Fibroblast of skin of left biceps (primary cell): ENCODE results near the gene MYH10.
"Not testable (repeated sequence)": the region's sequence is repeated elsewhere in the genome, so short reads cannot be mapped to it uniquely, and the experiment has no call there.

Experiments used
- DNase-seq, 2 experiments: peaks; one replicate each; pipeline ENCODE4 v3.0.0-alpha.2; 2013; ENCODE audit warnings: low read depth in 2 of 2

The MYH10 gene

GRCh38 chr17:8630227-8630801 lies at the start of gene MYH10:
Gene MYH10, minus strand, starts transcription at chr17:8630725. Its CDS starts 7,479 bp downstream, at chr17:8623246.
- DNase-seq: no peak

DNA sequence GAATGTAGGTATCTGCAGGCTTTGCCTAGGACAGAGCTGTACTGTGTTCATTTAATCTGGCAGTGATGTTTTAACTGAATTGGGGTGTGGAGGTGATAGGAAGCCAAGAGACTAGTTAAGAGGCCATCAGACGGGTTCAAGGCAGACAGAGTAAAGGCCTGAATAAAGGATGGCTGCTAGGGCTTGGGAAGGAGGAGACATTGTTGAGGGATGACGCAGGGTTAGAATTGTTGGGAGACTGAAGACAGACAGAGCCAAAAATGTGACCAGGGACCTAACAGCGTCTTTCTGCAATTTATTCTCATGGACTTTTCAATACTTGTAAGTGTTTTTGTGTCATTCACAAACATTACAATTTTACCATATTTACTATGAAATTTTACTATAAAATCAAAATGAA lies 48.6 kb upstream of the MYH10 start:
- no peak for DNase-seq

DNA sequence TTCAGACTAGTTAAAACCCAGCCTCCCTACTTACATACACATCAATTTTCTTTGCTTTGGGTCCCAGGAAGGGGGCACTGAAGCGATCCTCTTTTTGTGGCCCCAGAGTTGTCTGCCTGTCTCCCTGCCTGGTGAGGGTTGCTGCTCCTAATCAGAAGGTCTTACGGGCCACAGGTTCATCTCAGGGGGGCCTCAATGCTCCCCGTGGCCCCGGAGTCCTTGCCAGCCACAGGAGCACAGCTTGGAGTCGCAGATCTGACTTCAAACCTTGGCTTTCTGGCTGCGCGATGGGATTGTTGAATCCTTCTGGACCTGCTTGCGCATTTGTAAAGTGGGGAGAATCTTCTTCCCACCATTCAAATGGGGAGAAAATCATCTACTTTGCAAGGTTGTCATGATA lies 44.8 kb upstream of the MYH10 start:
- no peak for DNase-seq

DNA sequence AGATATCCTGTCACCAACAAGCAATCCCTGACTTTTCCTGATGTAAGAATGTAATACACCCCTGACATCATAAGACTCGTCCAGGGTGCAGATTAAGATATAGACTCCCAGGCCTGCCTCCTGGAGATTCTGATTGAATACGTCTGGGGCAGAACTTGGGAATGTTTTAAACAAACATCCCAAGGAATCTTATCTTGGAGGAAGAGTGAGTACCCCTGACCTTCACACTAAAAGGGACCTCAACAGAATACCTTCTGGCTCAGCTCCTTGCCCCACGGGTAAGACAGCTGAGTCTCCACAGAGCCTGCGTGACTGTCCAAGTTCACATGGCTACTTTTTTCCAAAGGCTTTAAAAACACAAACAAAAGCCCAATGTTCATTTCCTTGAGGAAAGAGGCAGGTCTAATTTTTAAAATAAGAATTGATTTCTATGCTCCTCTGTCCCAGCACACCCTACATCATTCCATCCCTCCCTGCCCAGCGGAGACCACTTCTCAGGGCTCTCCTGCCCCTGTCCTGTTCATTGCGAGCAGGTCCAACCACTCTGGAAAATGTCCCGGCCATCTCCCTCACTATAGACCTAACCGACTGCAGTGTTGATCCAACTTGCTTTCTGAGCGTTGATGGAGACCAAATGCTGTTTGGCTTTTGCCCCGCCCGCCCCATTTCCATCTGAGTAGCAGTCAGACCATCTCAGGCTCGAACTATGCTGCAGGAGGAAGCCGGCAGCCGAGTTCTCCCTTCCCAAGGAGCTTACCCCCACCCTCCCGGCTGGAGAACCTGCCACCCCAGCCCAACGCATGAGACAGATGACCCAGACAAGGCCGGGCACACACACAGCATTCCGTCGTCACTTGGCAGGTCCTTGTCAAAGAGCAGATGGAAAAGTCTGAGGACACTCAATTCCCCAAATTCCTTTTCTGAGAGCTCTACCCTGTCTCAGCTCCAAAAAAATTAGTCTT lies 44.1 kb upstream of the MYH10 start:
- DNase-seq: no peak

- DNase-seq: peak in 1 of 2 experiments; percentile 65
Observed at GRCh38 chr17:8673612-8674011, 43.1 kb upstream of the MYH10 start.

DNA sequence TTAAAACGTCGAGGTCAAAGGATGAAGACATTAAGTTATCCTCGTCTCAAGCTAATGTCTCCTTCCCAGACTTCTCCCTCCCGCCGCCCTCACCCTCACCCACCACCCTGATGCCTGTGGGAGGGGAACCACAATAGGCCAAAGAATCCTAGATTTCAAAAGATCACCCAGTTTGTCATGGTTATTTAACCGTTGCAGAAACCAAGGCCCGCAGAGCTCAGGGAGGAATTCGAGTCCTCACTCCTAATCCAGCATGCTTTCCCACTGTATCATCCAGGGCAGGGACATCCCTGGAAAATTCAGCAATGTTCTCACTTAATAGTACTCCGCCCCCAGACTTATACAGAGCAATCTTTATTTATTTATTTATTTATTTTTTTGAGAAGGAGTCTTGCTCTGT lies 41.8 kb upstream of the MYH10 start:
- DNase-seq: no peak

DNA sequence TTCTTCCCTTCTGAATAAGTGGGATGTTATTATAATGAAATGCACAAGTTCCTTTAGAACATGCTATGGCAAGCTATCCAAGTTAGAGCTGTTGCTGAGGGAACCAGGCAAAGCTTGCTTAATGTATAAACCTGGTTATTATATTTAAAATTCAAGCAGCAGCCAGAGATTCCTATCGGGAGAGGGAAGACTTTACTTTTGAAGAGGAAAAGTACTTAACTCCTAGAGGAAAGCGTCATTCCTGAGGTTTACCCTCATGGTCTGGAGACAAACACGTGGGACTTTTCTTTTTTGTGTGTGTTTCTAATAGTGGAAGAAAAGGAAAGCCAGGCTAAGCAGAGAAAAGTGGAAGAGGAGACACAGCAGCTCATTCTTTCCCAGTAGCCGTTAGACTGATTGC lies 39.9 kb upstream of the MYH10 start:
- DNase-seq: no peak

DNA sequence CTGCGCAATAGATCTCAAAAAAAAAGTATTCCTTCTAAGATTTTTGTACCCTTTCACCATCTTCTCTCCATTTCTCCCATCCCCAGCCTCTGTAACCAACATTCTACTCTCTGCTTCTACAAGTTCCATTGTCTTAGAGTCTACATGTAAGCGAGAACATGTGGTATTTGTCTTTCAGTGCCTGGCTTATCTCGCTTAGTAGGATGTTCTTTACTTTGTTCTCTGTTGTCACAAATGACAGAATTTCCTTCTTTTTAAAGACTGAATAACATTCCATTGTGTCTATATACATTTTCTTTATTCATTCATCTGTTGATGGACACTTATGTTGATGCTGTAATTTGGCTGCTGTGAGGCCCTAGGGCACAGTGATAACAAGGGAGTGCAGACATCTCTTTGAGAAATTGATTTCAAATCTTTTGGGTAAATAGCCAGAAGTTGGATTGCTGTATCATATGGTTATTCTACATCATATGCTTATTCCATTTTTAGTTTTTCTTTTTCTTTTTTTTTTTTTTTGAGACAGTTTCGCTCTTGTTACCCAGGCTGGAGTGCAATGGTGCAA lies 37.7 kb upstream of the MYH10 start:
- DNase-seq: no peak

- no peak for DNase-seq
Observed at GRCh38 chr17:8667421-8667820, 36.9 kb upstream of the MYH10 start.

GRCh38 chr17:8665684-8666083 lies 35.2 kb upstream of the MYH10 start:
- no peak for DNase-seq

DNA sequence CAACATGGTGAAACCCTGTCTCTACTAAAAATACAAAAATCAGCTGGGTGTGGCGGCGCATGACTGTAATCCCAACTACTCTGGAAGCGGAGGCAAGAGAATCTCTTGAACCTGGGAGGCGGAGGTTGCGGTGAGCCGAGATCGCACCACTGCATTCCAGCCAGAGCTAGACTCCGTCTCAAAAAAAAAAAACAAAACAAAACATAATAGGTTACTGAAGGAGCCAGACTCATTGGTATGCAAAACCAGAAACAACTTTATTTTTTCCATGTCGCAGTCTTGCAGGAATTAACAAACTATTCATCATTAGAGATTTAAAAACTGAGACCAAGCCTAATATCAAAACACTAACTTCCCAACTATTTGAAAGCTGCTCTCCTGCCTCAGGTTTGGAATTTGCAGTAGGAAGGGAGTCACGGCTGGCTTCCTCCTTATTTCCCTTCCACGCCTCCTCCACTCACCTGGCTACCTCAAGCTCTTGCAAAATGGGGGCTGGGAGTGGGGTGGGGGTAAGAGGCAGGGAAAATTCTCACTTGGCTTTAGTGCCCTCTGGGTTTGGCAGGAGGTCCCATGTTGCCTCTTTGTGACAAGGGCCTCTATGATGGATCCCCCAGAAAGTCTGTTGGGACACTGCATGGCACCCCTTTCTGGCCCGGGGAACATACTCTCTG lies 34.1 kb upstream of the MYH10 start:
- DNase-seq: no peak

- DNase-seq: no peak
Observed at GRCh38 chr17:8662973-8663372, 32.4 kb upstream of the MYH10 start.

GRCh38 chr17:8662076-8662831 lies 31.7 kb upstream of the MYH10 start:
- no peak for DNase-seq

DNA sequence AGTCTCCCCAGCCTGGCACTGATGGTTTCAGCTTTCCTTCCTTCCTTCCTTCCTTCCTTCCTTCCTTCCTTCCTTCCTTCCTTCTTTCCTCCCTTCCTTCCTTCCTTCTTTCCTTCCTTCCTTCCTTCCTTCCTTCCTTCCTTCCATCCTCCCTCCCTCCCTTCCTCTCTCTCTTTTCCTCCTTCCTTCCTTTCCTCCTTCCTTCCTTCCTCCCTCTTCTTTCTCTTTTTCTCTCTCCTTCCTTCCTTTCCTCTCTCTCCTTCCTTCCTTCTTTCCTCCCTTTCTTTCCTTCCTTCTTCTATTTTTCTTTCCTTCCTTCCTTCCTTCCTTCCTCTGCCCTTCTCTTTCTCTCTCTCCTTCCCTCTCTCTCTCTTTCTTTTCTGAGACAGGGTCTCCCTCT lies 30.2 kb upstream of the MYH10 start:
- DNase-seq: not testable (repeated sequence)

GRCh38 chr17:8659758-8660410 lies 29.4 kb upstream of the MYH10 start:
- DNase-seq: no peak

- no peak for DNase-seq
Observed at GRCh38 chr17:8658810-8659209, 28.3 kb upstream of the MYH10 start.

DNA sequence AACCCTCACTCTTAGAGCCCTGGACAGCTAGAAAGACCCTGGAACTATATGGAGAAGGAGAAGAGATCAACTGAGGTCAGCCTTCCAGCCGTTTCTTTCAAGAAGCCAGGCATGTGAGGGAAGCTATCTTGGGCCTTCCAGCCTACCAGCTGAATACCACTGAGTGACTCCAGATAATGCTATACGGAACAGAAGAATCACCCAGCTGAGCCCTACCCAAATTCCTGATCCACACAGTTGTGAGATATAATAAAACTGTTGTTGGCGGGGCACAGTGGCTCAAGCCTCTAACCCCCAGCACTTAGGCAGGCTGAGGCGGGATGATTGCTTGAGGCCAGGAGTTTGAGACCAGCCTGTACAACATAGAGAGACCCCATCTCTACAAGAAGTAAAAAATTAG lies 26.2 kb upstream of the MYH10 start:
- DNase-seq: no peak

DNA sequence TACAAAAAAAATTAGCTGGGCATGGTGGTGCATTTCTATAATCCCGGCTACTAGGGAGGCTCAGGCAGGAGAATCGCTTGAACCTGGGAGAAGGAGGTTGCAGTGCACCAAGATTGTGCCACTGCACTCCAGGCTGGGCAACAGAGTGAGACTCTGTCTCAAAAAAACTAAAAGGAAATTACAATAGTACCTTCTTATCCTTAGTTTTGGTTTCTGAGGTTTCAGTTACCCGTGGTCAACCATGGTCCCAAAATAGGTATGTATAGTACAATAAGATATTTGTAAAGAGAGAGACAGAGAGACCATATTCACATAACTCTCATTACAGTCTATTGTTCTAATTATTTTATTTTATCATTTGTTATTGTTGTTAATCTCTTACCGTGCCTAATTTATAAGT lies 24.3 kb upstream of the MYH10 start:
- DNase-seq: no peak

GRCh38 chr17:8651013-8651412 lies 20.5 kb upstream of the MYH10 start:
- no peak for DNase-seq

DNA sequence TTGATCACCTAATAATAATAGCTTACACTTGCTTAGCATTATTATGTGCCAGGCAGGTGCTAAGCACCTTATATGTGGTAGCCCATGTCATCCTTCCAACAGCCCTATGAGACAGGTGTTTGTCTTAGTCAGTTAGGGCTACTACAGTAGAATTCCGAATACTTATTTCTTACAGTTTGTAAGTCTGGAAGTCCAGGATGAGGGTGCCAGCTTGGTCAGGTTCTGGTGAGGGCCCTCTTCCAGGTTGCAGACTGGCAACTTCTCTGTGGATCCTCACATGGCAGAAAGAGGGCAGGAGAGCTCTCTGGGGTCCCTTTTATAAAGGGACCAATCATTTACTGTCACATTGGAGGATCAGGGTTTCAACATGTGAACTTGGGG lies 19.6 kb upstream of the MYH10 start:
- no peak for DNase-seq
